Right forelimb (tissue), 1 donor: ENCODE measurements around the gene CANT1.

Experiments used
- DNase-seq: peaks from one replicate; pipeline ENCODE4 v3.0.0-alpha.2; 2018

CANT1 gene

DNA sequence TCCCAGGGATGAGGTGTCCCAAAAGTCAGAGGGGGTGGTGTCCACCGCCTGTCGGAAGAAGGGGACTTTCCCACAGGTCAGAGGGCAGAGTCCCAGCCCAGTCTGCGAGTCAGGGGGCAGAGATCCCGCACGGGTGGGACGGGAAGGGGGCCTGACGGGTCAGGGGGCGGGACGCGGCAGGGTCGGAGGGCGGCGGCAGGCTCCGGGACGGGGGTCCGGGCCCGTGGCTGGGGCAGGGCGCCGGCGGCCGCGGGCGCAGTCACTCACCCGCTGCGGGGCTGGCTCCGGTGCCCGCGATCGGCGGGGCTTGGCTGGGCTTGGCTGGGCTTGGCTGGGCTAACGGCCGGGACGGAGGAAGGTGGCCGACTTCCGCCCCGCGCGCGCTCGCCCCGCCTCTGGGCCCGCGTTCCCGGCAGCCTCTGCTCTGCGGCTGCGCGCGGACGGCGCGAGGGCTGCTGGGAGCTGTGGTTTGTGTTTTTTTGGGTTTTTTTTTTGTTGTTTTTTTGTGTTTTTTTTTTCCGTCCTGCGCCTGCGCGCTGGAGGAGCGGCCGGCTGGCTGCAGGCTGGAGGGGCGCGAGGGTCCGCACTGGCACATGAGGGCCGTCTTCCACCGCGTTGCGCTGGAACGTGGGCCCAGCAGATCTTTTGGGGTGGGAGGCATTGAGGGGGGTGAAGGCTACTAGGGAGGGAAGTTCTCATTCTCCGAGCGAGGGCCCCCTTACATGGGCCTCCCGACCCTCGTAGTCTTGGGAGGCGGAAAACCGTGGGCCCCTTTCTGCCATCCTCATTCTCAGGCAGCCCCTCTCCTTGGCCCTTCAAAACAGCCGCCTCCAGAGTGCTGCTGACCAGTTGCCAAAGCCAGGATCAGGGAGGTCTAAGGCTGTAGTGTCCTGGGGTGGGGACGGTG lies at the start of gene CANT1:
CANT1 (minus strand) TSS at position 368 of the 907 bp plus-strand sequence. CDS start 12,142 bp downstream, outside the sequence.
- peak; percentile 90 for DNase-seq

GRCh38 chr17:79057737-79058385 lies 48.3 kb upstream of the CANT1 start:
- DNase-seq, result no peak

DNA sequence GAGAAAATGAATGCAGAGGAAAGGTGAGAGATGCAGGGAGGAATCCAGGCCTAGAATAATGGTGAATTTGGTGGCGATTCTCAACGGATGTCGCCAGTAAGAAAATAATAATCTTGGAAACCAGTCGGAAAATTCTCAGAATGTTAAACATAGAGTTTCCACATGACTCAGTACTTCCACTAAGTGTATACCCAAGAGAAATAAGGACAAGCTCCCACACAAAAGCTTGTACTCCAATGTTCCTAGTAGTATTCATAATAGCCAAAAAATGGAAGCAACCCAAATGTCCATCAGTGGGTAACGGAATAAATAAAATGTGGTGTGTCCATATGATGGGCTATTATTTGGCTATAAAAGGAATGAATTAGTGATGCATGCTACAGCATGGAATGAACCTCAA lies 45.6 kb upstream of the CANT1 start:
- DNase-seq, result no peak

- no peak for DNase-seq
Observed at GRCh38 chr17:79054200-79054960, 44.8 kb upstream of the CANT1 start.

GRCh38 chr17:79053251-79053925 lies 43.8 kb upstream of the CANT1 start:
- no peak for DNase-seq

DNA sequence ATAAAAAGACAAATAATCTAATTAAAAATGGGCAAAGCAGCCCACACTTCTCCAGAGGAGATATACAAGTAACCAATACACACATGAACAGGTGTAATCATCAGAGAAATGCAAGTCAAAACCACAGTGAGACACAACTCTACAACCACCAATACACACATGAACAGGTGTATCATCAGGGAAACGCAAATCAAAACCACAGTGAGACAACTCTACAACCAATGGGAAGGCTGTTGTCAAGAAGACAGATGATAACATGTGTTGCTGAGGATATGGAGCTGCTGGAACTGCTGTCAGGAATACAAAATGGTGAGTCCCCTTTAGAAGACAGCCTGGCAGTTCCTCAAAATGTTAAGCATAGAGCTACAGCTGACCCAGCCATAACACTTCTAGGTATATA lies 42.6 kb upstream of the CANT1 start:
- no peak for DNase-seq

DNA sequence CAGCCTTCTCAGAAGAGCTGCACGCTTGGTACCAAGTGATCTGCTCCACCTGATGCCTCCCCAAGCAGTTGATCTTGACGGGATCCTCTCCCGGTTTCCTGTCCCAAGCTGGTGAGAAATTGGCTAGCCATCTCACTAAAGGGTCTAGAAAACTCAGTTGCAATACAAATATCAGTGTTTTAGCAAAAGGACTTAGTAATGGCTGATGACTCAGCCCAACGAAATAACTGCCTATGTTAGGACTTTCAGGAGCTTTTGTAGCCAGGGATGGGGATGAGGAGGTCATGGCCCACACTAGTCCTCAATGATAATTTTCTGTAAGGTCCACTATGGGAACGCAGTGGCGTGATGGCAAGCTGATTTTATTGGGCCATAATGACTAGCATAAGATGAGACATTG lies 41.7 kb upstream of the CANT1 start:
- no peak for DNase-seq

GRCh38 chr17:79050551-79050950 lies 41.0 kb upstream of the CANT1 start:
- no peak for DNase-seq

DNA sequence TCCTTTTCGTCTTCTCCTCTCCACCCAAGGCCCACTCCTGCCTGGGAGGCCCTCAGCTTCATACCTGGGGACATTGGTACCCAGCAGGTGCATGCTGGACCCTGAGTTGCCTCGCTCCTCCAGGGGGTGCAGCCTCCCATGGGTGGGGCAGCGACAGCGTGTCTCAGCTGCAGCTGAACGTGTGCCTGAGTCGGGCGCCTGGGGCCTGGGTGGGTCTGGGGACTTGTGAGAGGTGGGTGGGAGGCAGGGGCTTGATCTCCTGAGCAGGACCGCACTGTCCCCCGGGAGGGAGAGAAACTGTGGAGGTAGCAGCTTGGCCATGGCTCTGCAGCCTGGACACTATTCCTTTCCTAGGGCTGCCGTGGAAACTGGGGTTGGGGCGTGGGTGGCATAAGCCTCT lies 40.3 kb upstream of the CANT1 start:
- DNase-seq, result no peak

GRCh38 chr17:79048826-79049755 lies 39.5 kb upstream of the CANT1 start:
- DNase-seq, result no peak

GRCh38 chr17:79047923-79048825 lies 38.6 kb upstream of the CANT1 start:
- no peak for DNase-seq

DNA sequence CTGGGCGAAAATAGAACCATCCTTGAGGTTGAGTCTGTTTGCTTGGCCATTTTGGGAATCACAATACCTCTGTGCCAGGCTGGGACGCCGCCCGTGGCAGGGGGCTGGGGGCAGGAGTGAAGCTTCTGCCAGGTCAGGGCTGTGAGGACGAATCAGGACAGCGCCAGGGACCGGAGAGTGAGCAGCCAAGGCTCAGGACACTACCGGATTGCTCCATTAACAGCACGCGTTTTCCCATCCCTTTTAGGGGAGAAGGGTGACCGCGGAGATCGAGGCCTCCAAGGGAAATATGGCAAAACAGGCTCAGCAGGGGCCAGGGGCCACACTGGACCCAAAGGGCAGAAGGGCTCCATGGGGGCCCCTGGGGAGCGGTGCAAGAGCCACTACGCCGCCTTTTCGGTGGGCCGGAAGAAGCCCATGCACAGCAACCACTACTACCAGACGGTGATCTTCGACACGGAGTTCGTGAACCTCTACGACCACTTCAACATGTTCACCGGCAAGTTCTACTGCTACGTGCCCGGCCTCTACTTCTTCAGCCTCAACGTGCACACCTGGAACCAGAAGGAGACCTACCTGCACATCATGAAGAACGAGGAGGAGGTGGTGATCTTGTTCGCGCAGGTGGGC lies 37.8 kb upstream of the CANT1 start:
- no peak for DNase-seq

- DNase-seq, result peak; percentile 86
Observed at GRCh38 chr17:79046916-79047280, 37.3 kb upstream of the CANT1 start.

GRCh38 chr17:79046197-79046915 lies 36.8 kb upstream of the CANT1 start:
- no peak for DNase-seq

- DNase-seq, result peak; percentile 88
Observed at GRCh38 chr17:79045842-79046196, 36.3 kb upstream of the CANT1 start.

DNA sequence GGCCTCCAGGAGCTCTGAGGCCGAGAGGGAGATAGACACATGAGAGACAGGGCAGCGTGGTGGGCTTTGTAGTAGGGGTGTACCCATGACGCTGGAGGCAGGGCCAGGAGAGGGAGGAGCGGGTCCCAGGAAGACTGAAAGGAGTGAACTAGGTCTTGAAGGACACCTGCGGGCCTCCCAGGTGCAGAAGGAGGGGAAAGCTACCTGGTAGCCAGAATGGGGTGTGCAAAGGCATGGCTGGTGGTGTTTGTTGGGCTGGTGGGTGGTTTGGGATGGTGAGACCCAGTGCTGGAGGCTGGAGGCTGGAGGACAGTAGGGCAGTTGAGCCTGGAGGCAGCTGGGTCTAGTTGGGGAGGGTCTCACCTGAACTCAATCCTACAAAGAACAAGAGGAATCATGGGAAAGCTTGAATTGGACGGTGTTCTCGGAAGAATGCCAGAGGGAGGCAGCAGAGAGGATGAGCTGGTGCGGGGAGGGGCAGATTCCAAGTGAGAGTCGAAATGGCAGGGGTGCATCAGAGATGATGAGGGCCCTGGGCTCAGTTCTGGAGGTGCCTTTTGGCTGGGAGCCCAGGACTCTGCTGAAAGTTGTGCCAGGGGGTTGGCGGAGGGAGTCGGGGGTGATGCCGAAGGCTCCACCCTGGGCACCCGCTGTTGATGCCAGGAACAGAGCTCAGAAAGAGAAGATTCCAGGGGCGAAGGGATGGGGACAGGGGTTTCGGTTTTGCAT lies 35.6 kb upstream of the CANT1 start:
- DNase-seq, result no peak

DNA sequence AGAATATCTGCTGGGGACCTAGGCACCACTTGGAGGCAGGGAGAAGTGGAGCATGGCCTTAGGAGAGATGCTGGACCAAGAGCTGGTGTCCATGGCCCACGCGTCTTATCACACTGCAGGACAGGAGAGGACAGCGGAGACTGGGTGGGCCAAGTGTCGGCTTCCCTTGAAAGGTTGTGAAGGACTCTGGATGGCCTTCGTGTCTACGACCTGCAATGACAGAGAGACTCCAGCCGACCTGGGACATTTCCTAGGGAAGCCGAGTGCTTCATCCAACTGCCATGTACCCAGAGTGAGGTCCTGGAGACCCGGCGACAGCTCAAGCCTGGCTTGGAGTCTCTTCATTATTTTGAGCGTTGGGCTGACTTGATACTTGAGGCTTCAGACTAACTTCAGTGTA lies 34.9 kb upstream of the CANT1 start:
- no peak for DNase-seq

GRCh38 chr17:79043931-79044320 lies 34.4 kb upstream of the CANT1 start:
- no peak for DNase-seq
